ENCODE results near the gene FRMPD1.

DNA sequence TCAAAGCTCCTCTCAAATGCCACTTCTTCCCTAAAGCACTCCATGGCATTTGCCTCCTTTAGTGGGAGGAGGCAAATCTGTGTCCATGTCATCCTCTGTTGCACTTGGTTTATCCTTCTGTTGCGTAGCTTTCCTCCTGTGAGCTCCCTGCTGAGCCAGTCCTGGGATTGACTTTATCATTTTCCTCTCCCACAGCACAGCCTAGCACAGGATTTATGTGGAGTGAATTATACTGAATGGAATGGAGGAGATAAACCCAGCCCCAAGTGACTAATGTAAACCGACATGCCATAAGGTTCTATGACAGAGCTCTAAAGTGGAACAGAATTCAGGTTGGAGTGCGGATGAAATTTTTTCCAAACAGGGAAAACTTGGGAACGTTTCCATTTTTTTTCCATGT, 31.9 kb upstream of the FRMPD1 start:
- TF ChIP-seq, protein P1, sequence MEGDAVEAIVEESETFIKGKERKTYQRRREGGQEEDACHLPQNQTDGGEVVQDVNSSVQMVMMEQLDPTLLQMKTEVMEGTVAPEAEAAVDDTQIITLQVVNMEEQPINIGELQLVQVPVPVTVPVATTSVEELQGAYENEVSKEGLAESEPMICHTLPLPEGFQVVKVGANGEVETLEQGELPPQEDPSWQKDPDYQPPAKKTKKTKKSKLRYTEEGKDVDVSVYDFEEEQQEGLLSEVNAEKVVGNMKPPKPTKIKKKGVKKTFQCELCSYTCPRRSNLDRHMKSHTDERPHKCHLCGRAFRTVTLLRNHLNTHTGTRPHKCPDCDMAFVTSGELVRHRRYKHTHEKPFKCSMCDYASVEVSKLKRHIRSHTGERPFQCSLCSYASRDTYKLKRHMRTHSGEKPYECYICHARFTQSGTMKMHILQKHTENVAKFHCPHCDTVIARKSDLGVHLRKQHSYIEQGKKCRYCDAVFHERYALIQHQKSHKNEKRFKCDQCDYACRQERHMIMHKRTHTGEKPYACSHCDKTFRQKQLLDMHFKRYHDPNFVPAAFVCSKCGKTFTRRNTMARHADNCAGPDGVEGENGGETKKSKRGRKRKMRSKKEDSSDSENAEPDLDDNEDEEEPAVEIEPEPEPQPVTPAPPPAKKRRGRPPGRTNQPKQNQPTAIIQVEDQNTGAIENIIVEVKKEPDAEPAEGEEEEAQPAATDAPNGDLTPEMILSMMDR (IDR thresholded peaks at IDR 0.05): no peak
- no peak for TF ChIP-seq POLR2A (IDR thresholded peaks at IDR 0.05)
